Prostate gland (tissue), 2 donors: ENCODE measurements around the gene SLC44A4. TPM values are rescaled to one million over a fixed set of nuclear protein-coding genes. Genes with fewer than 3 reads are reported as not detected.
A peak's percentile ranks its signal among the peaks of the same experiment; 100 is the strongest.
"Not testable (repeated sequence)": the region's sequence is repeated elsewhere in the genome, so short reads cannot be mapped to it uniquely, and the experiment has no call there.

Experiments
- DNase-seq: peaks from one replicate; pipeline ENCODE4 v3.0.0-alpha.2; 2019; ENCODE audit warnings: low spot score
- H3K27ac ChIP-seq, 2 donors: fragments of 200-600 bp; sonication (generic); 2 replicates each; pipeline ENCODE4 v1.5.1; 2017 to 2019
- H3K27me3 ChIP-seq: fragments of 200-600 bp; sonication (generic); replicated peaks from 2 replicates; pipeline ENCODE4 v1.5.1; 2019; ENCODE audit not compliant: insufficient read depth
- H3K36me3 ChIP-seq, 2 donors: fragments of 200-600 bp; sonication (generic); 1 replicate in 1 of 2; 2 replicates in 1 of 2; pipeline versions ENCODE4 v1.5.1 to v1.8.1; 2017 to 2019
- H3K4me1 ChIP-seq: fragments of 200-600 bp; sonication (generic); replicated peaks from 2 replicates; pipeline ENCODE4 v1.5.1; 2019
- H3K4me3 ChIP-seq, 2 donors: fragments of 200-600 bp; sonication (generic); 2 replicates each; pipeline ENCODE4 v1.5.1; 2017 to 2019
- H3K9me3 ChIP-seq: fragments of 200-600 bp; sonication (generic); 2 replicates; pipeline ENCODE4 v1.5.1; 2017
- POLR2A ChIP-seq: fragments of 450-650 bp; IDR thresholded peaks from one replicate; pipeline ENCODE4 v1.6.1; 2016; ENCODE audit warnings: antibody characterized with exemption, mild to moderate bottlenecking
- POLR2AphosphoS5 ChIP-seq: sonication (generic); formaldehyde crosslinking; IDR thresholded peaks from one replicate; pipeline ENCODE4 v1.6.1; 2017; ENCODE audit warnings: antibody characterized with exemption
- WGBS: methylation state at CpG from one replicate; pipeline ENCODE4 v1.1.5; 2018; 5-methylcytosine and 5-hydroxymethylcytosine counted together
- intact Hi-C: fragments of 100-400 bp; cut with DNase I; formaldehyde crosslinking; loops from one replicate; pipeline ENCODE4 v1.14.2; 2022
- total RNA-seq, 2 donors: library from RNA; depleted of rRNA; stranded (reverse); fragments of >200 nt; gene quantifications; one replicate each; pipeline ENCODE4 v1.1.0, GENCODE V29; 2016
- TF ChIP-seq, protein P1 (sequence below), 4 experiments: fragments of 200-600 bp in 2 of 4; fragments of 450-650 bp in 2 of 4; sonication (generic) in 2 of 4; IDR thresholded peaks; 1 replicate in 3 of 4; 2 replicates in 1 of 4; pipeline ENCODE4 v1.5.1; 2016 to 2019; ENCODE audit warnings: antibody characterized with exemption in 4 of 4, mild to moderate bottlenecking in 2 of 4, moderate library complexity in 2 of 4

SLC44A4 gene
- total RNA-seq, 2 donors from 2014 or later = 125 to 332 TPM

DNA sequence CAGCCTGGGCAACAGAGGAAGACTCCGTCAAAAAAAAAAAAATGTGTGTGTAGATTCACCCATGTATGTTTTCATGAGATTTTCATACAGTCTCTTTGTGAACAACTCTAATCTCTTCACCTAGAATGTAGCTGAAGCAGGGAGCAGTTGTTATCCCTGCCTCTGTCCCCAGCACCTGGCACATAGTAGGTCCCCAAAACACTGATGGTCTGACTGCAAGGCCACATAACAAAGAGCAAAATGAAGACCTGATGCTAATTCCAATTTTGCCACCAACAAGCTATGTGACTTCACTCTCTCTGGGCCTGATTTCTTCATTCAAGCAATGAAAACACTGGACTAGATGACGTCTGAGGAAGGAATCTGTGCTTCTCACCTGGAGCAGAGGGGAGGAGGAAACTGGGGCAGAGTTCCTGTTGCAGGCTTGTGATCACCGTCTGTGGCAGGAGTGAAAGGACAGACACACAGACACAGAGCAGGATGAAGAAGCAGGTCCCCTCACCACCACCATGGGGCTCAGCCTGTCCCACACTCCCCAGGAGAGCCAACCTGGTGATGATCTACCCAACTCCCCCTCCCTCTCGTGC is 4.6 kb downstream of the SLC44A4 start:
- 49% methylated on average over 4 of the region's 4 CpGs for WGBS
- Histone ChIP-seq H3K36me3 (no peaks in the 10 kb centered on the region), H3K27ac (peak overlapping the region; percentile 98), H3K9me3 (no peaks in the 10 kb centered on the region), H3K4me1 (peaks cover 19% of the 10 kb centered on the region), H3K27me3 (no peaks in the 10 kb centered on the region), H3K4me3 (no peak overlapping the region)
- TF ChIP-seq POLR2AphosphoS5 = peak; percentile 22
- TF ChIP-seq, protein P1, sequence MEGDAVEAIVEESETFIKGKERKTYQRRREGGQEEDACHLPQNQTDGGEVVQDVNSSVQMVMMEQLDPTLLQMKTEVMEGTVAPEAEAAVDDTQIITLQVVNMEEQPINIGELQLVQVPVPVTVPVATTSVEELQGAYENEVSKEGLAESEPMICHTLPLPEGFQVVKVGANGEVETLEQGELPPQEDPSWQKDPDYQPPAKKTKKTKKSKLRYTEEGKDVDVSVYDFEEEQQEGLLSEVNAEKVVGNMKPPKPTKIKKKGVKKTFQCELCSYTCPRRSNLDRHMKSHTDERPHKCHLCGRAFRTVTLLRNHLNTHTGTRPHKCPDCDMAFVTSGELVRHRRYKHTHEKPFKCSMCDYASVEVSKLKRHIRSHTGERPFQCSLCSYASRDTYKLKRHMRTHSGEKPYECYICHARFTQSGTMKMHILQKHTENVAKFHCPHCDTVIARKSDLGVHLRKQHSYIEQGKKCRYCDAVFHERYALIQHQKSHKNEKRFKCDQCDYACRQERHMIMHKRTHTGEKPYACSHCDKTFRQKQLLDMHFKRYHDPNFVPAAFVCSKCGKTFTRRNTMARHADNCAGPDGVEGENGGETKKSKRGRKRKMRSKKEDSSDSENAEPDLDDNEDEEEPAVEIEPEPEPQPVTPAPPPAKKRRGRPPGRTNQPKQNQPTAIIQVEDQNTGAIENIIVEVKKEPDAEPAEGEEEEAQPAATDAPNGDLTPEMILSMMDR (IDR thresholded peaks at IDR 0.05) = no peak
- intact Hi-C loops = no loop called here
- no peak for DNase-seq

DNA sequence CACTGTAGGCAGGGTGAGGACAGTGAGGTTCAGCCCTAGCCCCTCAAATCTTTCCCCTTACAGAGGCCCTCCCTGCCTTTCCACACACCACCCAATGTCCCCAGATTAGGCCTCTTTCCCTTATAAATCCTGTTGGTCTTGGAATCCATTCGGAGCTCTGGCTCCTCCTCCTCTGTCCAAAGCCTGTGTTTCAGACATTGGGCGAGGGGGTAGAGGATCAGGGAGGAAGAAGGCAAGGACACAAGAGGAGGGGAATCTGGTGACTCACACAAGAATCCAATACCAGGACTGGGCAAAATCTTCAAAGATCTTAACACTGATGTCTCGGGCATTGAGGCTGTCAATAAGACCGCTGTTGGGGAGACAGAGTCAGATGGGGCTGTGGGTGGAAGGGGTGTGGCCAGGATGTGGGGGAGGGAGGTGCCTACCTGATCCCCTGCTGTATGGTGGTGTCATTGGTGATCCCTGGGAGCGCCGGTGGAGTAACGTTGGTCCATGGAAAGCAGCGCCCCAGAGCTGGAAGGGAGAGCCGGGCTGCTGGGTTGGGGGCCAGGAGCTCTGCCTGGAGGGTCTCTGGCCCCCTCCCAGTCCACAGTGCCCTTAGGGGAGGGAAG is 7.6 kb downstream of the SLC44A4 start:
- TF ChIP-seq POLR2A = no peak
- TF ChIP-seq, protein P1 (IDR thresholded peaks at IDR 0.05) = no peak
- TF ChIP-seq POLR2AphosphoS5 = no peak
- Histone ChIP-seq H3K9me3 (no peaks in the 10 kb centered on the region), H3K27ac (peak overlapping the region; percentile 98), H3K36me3 (no peaks in the 10 kb centered on the region), H3K4me3 (no peak overlapping the region), H3K4me1 (peaks cover 22% of the 10 kb centered on the region), H3K27me3 (no peaks in the 10 kb centered on the region)
- DNase-seq = no peak
- intact Hi-C loops = no loop called here
- 56% methylated on average over 9 of the region's 9 CpGs for WGBS

GRCh38 chr6:31870385-31870921 is 8.3 kb downstream of the SLC44A4 start:
- no peak for DNase-seq
- Histone ChIP-seq H3K9me3 (no peaks in the 10 kb centered on the region), H3K4me3 (no peak overlapping the region), H3K27me3 (no peaks in the 10 kb centered on the region), H3K27ac (peak overlapping the region; percentile 98), H3K4me1 (peaks cover 22% of the 10 kb centered on the region), H3K36me3 (no peaks in the 10 kb centered on the region)
- 46% methylated on average over 15 of the region's 16 CpGs for WGBS
- no peak for TF ChIP-seq POLR2AphosphoS5
- no peak for TF ChIP-seq POLR2A
- TF ChIP-seq, protein P1 (IDR thresholded peaks at IDR 0.05) = no peak
- intact Hi-C loops = no loop called here

- H3K4me3 ChIP-seq = no peak overlapping the region
- intact Hi-C loops = no loop called here
- no peak for DNase-seq
- WGBS = 79% methylated on average over 8 of the region's 8 CpGs
- TF ChIP-seq POLR2AphosphoS5 (no peak), POLR2A (no peak)
- TF ChIP-seq, protein P1 (IDR thresholded peaks at IDR 0.05) = no peak
- peaks cover 15% of the 10 kb centered on the region for H3K4me1 ChIP-seq
- H3K27me3 ChIP-seq = no peaks in the 10 kb centered on the region
- peak overlapping the region; percentile 71 to 98 for H3K27ac ChIP-seq
- H3K36me3 ChIP-seq = no peaks in the 10 kb centered on the region
- H3K9me3 ChIP-seq = no peaks in the 10 kb centered on the region
Observed at GRCh38 chr6:31869343-31869742, 9.5 kb downstream of the SLC44A4 start.

DNA sequence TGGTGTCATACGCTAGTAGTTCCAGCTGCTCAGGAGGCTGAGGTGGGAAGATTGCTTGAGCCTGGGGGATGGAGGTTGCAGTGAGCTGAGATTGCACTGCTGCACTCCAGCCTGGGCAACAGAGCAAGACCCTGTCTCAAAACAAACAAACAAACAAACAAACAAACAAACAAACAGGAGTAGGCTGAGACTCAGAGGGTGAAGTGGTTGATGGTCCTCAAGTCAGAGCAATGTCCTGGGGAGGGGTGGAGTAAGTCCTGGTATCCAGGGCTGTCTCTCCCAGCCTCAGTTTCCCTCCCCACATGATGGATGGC is 10.2 kb downstream of the SLC44A4 start:
- H3K36me3 ChIP-seq, H3K4me3 ChIP-seq, H3K9me3 ChIP-seq, H3K27me3 ChIP-seq, DNase-seq, intact Hi-C loops: not testable (repeated sequence)
- Histone ChIP-seq H3K27ac (peak overlapping the region; percentile 71 to 98), H3K4me1 (peaks cover 12% of the 10 kb centered on the region)
- 92% methylated on average over 1 of the region's 1 CpG for WGBS
